Measurements from ENCODE around the gene HDGFL2. TPM values are rescaled to one million over a fixed set of nuclear protein-coding genes. Genes with fewer than 3 reads are reported as not detected.
"Not testable (repeated sequence)": the region's sequence is repeated elsewhere in the genome, so short reads cannot be mapped to it uniquely, and the experiment has no call there.

Gene HDGFL2
- total and polyA plus RNA-seq, 4 donors = 3.4 to 15.7 (median 14.1) TPM

- TF ChIP-seq GABPA (IDR thresholded peaks at IDR 0.05 in 1 of 2, conservative IDR thresholded peaks at IDR 0.05 in 1 of 2) = no peak
- TF ChIP-seq EGR1 (IDR thresholded peaks at IDR 0.05; ENCODE audit: low read depth in 2 of 2) = no peak
- TF ChIP-seq TAF1 (conservative IDR thresholded peaks at IDR 0.05) = no peak
- no peak for TF ChIP-seq REST (IDR thresholded peaks at IDR 0.05)
These were observed 51.4 kb downstream of the HDGFL2 start (continued) for GRCh38 chr19:4523306-4524110.

- 77% methylated on average over 23 of the region's 23 CpGs for WGBS
- no peak for TF ChIP-seq FOXA1 (IDR thresholded peaks at IDR 0.05)
- TF ChIP-seq RAD21 (IDR thresholded peaks at IDR 0.05) = peak; percentile 46 to 69
- TF ChIP-seq CTCF (IDR thresholded peaks at IDR 0.05; ENCODE audit: low read depth, low read length, missing input control) = peak; percentile 66
- peaks cover 0 to 23% (median 10%) of the 10 kb centered on the region in 4 donors for H3K36me3 ChIP-seq (ENCODE audit: control insufficient read depth in 4 of 4, insufficient read depth in 3 of 4, low read depth in 1 of 4, low read length in 3 of 4)
- H3K27me3 ChIP-seq (ENCODE audit: control insufficient read depth in 4 of 4, insufficient read depth in 4 of 4, low read length in 3 of 4) = no peaks in the 10 kb centered on the region
- no peak overlapping the region for H3K27ac ChIP-seq (ENCODE audit: low read depth in 1 of 2, low read length in 2 of 2)
- peak overlapping the region in 1 of 3 donors; percentile 11 for H3K4me3 ChIP-seq (ENCODE audit: low read depth in 1 of 3, low read length in 3 of 3)
- H3K9ac ChIP-seq (ENCODE audit: low read depth in 1 of 2, low read length in 2 of 2) = no peak overlapping the region
- DNase-seq (ENCODE audit: low spot score) = peak; percentile 78
- no peaks in the 10 kb centered on the region for H3K9me3 ChIP-seq (ENCODE audit: control insufficient read depth in 4 of 4, low read length in 3 of 4)
- peaks cover 8 to 36% (median 32%) of the 10 kb centered on the region in 4 donors for H3K4me1 ChIP-seq (ENCODE audit: control insufficient read depth in 4 of 4, insufficient read depth in 4 of 4, low read length in 3 of 4)
These were observed 52.9 kb downstream of the HDGFL2 start for GRCh38 chr19:4524808-4525562.

GRCh38 chr19:4525563-4526002 lies 53.5 kb downstream of the HDGFL2 start:
- 75% methylated on average over 23 of the region's 23 CpGs for WGBS
- H3K4me3 ChIP-seq (ENCODE audit: low read depth in 1 of 3, low read length in 3 of 3) = peak overlapping the region in 1 of 3 donors; percentile 11
- peaks cover 0 to 23% (median 10%) of the 10 kb centered on the region in 4 donors for H3K36me3 ChIP-seq (ENCODE audit: control insufficient read depth in 4 of 4, insufficient read depth in 3 of 4, low read depth in 1 of 4, low read length in 3 of 4)
- DNase-seq (ENCODE audit: low spot score) = no peak
- H3K9me3 ChIP-seq (ENCODE audit: control insufficient read depth in 4 of 4, low read length in 3 of 4) = no peaks in the 10 kb centered on the region
- no peak for TF ChIP-seq HNF4G (IDR thresholded peaks at IDR 0.05)
- no peak for TF ChIP-seq RXRA (IDR thresholded peaks at IDR 0.05)
- TF ChIP-seq NR2F2 (IDR thresholded peaks at IDR 0.05) = no peak
- no peak for TF ChIP-seq CTCF (IDR thresholded peaks at IDR 0.05; ENCODE audit: low read depth, low read length, missing input control)
- TF ChIP-seq TAF1 (conservative IDR thresholded peaks at IDR 0.05) = no peak
- no peak for TF ChIP-seq FOXA2 (IDR thresholded peaks at IDR 0.05)
- TF ChIP-seq JUND (IDR thresholded peaks at IDR 0.05) = no peak
- no peaks in the 10 kb centered on the region for H3K27me3 ChIP-seq (ENCODE audit: control insufficient read depth in 4 of 4, insufficient read depth in 4 of 4, low read length in 3 of 4)
- H3K9ac ChIP-seq (ENCODE audit: low read depth in 1 of 2, low read length in 2 of 2) = no peak overlapping the region
- peaks cover 8 to 34% (median 30%) of the 10 kb centered on the region in 4 donors for H3K4me1 ChIP-seq (ENCODE audit: control insufficient read depth in 4 of 4, insufficient read depth in 4 of 4, low read length in 3 of 4)
- no peak overlapping the region for H3K27ac ChIP-seq (ENCODE audit: low read depth in 1 of 2, low read length in 2 of 2)

GRCh38 chr19:4527377-4527776 lies 55.3 kb downstream of the HDGFL2 start:
- not testable (repeated sequence) for H3K9ac ChIP-seq (ENCODE audit: low read depth in 1 of 2, low read length in 2 of 2); H3K9me3 ChIP-seq (ENCODE audit: control insufficient read depth in 4 of 4, low read length in 3 of 4); DNase-seq (ENCODE audit: low spot score); H3K27ac ChIP-seq (ENCODE audit: low read depth in 1 of 2, low read length in 2 of 2); H3K4me3 ChIP-seq (ENCODE audit: low read depth in 1 of 3, low read length in 3 of 3); H3K27me3 ChIP-seq (ENCODE audit: control insufficient read depth in 4 of 4, insufficient read depth in 4 of 4, low read length in 3 of 4)
- WGBS = 91% methylated on average over 8 of the region's 8 CpGs
- H3K36me3 ChIP-seq (ENCODE audit: control insufficient read depth in 4 of 4, insufficient read depth in 3 of 4, low read depth in 1 of 4, low read length in 3 of 4) = peaks cover 0 to 19% (median 9%) of the 10 kb centered on the region in 4 donors
- peaks cover 2 to 25% (median 19%) of the 10 kb centered on the region in 4 donors for H3K4me1 ChIP-seq (ENCODE audit: control insufficient read depth in 4 of 4, insufficient read depth in 4 of 4, low read length in 3 of 4)

All from liver (tissue), 9 donors.